Esophagus squamous epithelium (tissue), 4 donors: ENCODE data around the gene SNORC.

Experiments used
- POLR2A ChIP-seq, 4 donors: fragments of 450-650 bp; IDR thresholded peaks; one replicate each; pipeline ENCODE4 v1.6.1; 2017; ENCODE audit warnings: antibody characterized with exemption in 4 of 4, mild to moderate bottlenecking in 4 of 4, moderate library complexity in 3 of 4
- TF ChIP-seq, protein P1 (sequence below), 6 experiments: fragments of 450-650 bp in 4 of 6; fragments of 200-600 bp in 2 of 6; sonication (generic) in 2 of 6; IDR thresholded peaks; one replicate each; pipeline ENCODE4 v1.5.1; 2016 to 2019; ENCODE audit warnings: antibody characterized with exemption in 6 of 6, mild to moderate bottlenecking in 4 of 6, moderate library complexity in 4 of 6

DNA sequence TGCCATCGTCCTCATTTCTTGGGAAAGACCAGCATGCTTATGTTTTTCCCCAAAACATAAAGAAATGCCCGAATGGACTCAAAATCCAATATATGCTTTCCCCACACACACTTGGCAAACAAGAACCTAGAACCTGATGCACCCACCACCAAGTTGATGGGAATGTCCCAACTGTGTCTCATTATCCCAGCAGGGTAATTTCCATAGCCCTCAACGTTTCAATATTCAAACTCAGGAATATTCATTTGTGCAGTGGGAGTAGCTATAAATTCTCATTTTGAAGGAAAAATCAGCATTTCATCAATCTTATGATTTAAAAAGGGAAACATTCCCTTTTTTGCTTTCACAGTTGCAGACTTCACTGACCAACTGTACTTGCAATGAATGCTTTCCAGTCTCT, 50.7 kb downstream of the SNORC start:
- TF ChIP-seq, protein P1, sequence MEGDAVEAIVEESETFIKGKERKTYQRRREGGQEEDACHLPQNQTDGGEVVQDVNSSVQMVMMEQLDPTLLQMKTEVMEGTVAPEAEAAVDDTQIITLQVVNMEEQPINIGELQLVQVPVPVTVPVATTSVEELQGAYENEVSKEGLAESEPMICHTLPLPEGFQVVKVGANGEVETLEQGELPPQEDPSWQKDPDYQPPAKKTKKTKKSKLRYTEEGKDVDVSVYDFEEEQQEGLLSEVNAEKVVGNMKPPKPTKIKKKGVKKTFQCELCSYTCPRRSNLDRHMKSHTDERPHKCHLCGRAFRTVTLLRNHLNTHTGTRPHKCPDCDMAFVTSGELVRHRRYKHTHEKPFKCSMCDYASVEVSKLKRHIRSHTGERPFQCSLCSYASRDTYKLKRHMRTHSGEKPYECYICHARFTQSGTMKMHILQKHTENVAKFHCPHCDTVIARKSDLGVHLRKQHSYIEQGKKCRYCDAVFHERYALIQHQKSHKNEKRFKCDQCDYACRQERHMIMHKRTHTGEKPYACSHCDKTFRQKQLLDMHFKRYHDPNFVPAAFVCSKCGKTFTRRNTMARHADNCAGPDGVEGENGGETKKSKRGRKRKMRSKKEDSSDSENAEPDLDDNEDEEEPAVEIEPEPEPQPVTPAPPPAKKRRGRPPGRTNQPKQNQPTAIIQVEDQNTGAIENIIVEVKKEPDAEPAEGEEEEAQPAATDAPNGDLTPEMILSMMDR (IDR thresholded peaks at IDR 0.05), result no peak
- TF ChIP-seq POLR2A (IDR thresholded peaks at IDR 0.05), result no peak
